T-cell (primary cell): ENCODE data around the gene CCNK. TPM values are rescaled to one million over a fixed set of nuclear protein-coding genes. Genes with fewer than 3 reads are reported as not detected.

Experiments used
- ATAC-seq, 4 experiments: fragments of 200-7000 bp in 3 of 4; fragments of 150-1000 bp in 1 of 4; cut with Tn5 transposase; replicated peaks in 1 of 4; 1 replicate in 3 of 4; 2 replicates in 1 of 4; pipeline ENCODE4 v1.10.0; 2021; ENCODE audit warnings: moderate library complexity in 3 of 4, mild to moderate bottlenecking in 2 of 4, moderate number of reproducible peaks in 1 of 4
- CTCF ChIA-PET, 2 donors: fragments of 300-600 bp; sonication (Branson Sonifier 250); formaldehyde crosslinking; loops; one replicate each; lab custom pipeline; 2022; ENCODE audit warnings: antibody characterized with exemption in 2 of 2; lab: Charles Lee
- POLR2A ChIA-PET, 2 donors: fragments of 300-600 bp; sonication (Branson Sonifier 250); formaldehyde crosslinking; loops; one replicate each; lab custom pipeline; 2022; ENCODE audit warnings: antibody characterized with exemption in 2 of 2; lab: Charles Lee
- DNase-seq, 35 experiments: peaks; one replicate each; pipeline versions ENCODE4 v3.0.0 to v3.0.0-alpha.2; 2013 to 2023
- H3K27ac ChIP-seq: one replicate; pipeline ENCODE4 v1.5.1; 2013; ENCODE audit warnings: low read length
- H3K27me3 ChIP-seq, 2 experiments: replicated peaks in 1 of 2; 1 replicate in 1 of 2; 2 replicates in 1 of 2; pipeline versions ENCODE4 v1.6.1 to v1.7.0; 2013; ENCODE audit warnings: low read length in 1 of 2, mixed read lengths in 1 of 2; ENCODE audit not compliant: control insufficient read depth in 2 of 2, insufficient read depth in 2 of 2; ENCODE audit errors: extremely low read depth in 1 of 2
- H3K36me3 ChIP-seq, 2 donors: 1 replicate in 1 of 2; 2 replicates in 1 of 2; pipeline versions ENCODE4 v1.6.1 to v1.7.0; 2013; ENCODE audit warnings: low read length in 1 of 2; ENCODE audit not compliant: control insufficient read depth in 2 of 2, insufficient read depth in 1 of 2; ENCODE audit errors: extremely low read depth in 1 of 2
- H3K4me1 ChIP-seq, 2 experiments: 1 replicate in 1 of 2; 2 replicates in 1 of 2; pipeline versions ENCODE4 v1.6.1 to v1.7.0; 2013; ENCODE audit warnings: low read length in 2 of 2, mixed read lengths in 1 of 2; ENCODE audit not compliant: insufficient read depth in 2 of 2, control insufficient read depth in 1 of 2; ENCODE audit errors: extremely low read depth in 1 of 2
- H3K4me3 ChIP-seq, 2 donors: 1 replicate in 1 of 2; 2 replicates in 1 of 2; pipeline versions ENCODE4 v1.5.1 to v1.7.0; 2013; ENCODE audit warnings: mild to moderate bottlenecking in 2 of 2, low read length in 1 of 2, moderate library complexity in 1 of 2; ENCODE audit not compliant: control insufficient read depth in 1 of 2; ENCODE audit errors: extremely low read depth in 1 of 2
- H3K9me3 ChIP-seq: 2 replicates; pipeline ENCODE4 v1.7.0; 2013
- H3K27ac Mint-ChIP-seq, 2 donors: one replicate each; pipeline ENCODE4 v1.8.0; 2020 to 2021; ENCODE audit warnings: mild to moderate bottlenecking in 2 of 2, mixed read lengths in 2 of 2
- H3K27me3 Mint-ChIP-seq, 2 donors: one replicate each; pipeline ENCODE4 v1.8.0; 2021 to 2022; ENCODE audit warnings: mixed read lengths in 2 of 2
- H3K36me3 Mint-ChIP-seq: one replicate; pipeline ENCODE4 v1.8.0; 2021; ENCODE audit warnings: mixed read lengths
- H3K4me1 Mint-ChIP-seq, 3 donors: one replicate each; pipeline ENCODE4 v1.8.0; 2020 to 2022; ENCODE audit warnings: mixed read lengths in 3 of 3, mild to moderate bottlenecking in 1 of 3
- H3K4me3 Mint-ChIP-seq, 3 donors: one replicate each; pipeline ENCODE4 v1.8.0; 2020 to 2022; ENCODE audit warnings: mild to moderate bottlenecking in 3 of 3, mixed read lengths in 3 of 3, moderate library complexity in 3 of 3
- H3K9me3 Mint-ChIP-seq, 3 donors: one replicate each; pipeline ENCODE4 v1.8.0; 2020 to 2022; ENCODE audit warnings: mixed read lengths in 3 of 3
- WGBS: methylation state at CpG from one replicate; pipeline ENCODE4 v1.1.5; 2013; ENCODE audit warnings: missing lambda C conversion rate; ENCODE audit not compliant: insufficient coverage; 5-methylcytosine and 5-hydroxymethylcytosine counted together
- total RNA-seq, 35 experiments: library from RNA in 6 of 35; stranded (reverse) in 6 of 35; fragments of 120-200 nt in 1 of 35; gene quantifications; one replicate each; pipeline versions ENCODE4 v1.2.1 to v1.2.4 and lab custom pipeline; 2013 to 2026

CCNK gene
- total RNA-seq, 5 donors from 2014 or later (not counting 1 experiment from before 2014, with no cell fraction given): 61.8 to 138 (median 74.6) TPM

DNA sequence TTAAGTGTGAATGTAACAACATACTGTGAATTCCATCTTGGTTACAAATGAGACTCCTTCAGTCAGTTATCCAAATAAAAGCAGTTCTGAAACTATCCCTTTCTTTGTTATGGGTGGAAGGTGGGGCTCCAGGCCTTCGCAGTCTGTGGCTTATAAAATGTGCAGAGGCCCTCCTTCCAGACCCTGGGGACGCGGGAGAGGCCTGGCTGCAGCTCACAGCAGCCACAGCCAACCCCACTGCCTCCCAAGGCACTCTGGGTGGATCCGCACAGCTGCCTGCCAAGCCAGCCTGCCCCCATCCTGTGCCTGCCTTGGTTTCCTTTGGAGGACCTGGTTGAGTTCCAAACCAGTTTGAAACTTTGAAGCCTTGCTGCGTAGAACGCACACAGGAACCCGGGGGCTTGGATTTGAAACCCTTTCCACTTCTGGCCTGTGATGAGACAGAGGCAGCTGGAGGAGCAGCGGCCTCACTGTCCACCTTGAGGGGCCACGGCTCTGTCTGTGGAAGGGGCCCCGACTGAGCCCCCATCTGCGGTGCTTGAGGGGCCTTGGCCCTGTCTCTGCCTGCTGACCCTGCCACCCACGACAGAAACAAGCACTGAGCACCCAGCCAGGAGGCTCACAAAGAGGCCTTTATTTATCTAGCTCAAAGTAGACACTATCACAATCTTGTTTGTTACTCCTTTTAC lies 30.4 kb downstream of the CCNK start:
- H3K27ac Mint-ChIP-seq: no peak overlapping the region
- POLR2A ChIA-PET: interaction anchor here in 1 of 2 donors (0.8 kb wide), 1 partner anchor 90 kb away, joined by 5 read pairs; no protein-coding TSS in a partner anchor
- Histone ChIP-seq H3K9me3 (no peaks in the 10 kb centered on the region), H3K4me1 (no peaks in the 10 kb centered on the region), H3K27me3 (no peaks in the 10 kb centered on the region), H3K36me3 (peaks cover 12 to 59% of the 10 kb centered on the region in 2 donors), H3K27ac (no peak overlapping the region), H3K4me3 (no peak overlapping the region)
- CTCF ChIA-PET: interaction anchor here in 1 of 2 donors (0.5 kb wide), 1 partner anchor 446 kb away, joined by 3 read pairs; no protein-coding TSS in a partner anchor
- DNase-seq (no peak), ATAC-seq (no peak)
- no peaks in the 10 kb centered on the region for H3K4me1 Mint-ChIP-seq
- 96% methylated on average over 9 of the region's 12 CpGs for WGBS
- no peak overlapping the region for H3K4me3 Mint-ChIP-seq
- H3K27me3 Mint-ChIP-seq: no peaks in the 10 kb centered on the region
- peaks cover 33% of the 10 kb centered on the region for H3K36me3 Mint-ChIP-seq
- no peaks in the 10 kb centered on the region for H3K9me3 Mint-ChIP-seq

- Mint-ChIP-seq H3K36me3 (peaks cover 28% of the 10 kb centered on the region), H3K27ac (peak overlapping the region in 1 of 2 donors; percentile 23), H3K4me1 (no peaks in the 10 kb centered on the region), H3K9me3 (no peaks in the 10 kb centered on the region), H3K27me3 (no peaks in the 10 kb centered on the region), H3K4me3 (no peak overlapping the region)
- no peaks in the 10 kb centered on the region for H3K9me3 ChIP-seq
- DNase-seq (no peak), ATAC-seq (no peak)
- 91% methylated on average over 4 of the region's 10 CpGs for WGBS
- no peak overlapping the region for H3K27ac ChIP-seq
- POLR2A ChIA-PET: interaction anchor here in 1 of 2 donors (0.8 kb wide), 1 partner anchor 89 kb away, joined by 5 read pairs; no protein-coding TSS in a partner anchor
- peaks cover 12 to 54% of the 10 kb centered on the region in 2 donors for H3K36me3 ChIP-seq
- H3K27me3 ChIP-seq: no peaks in the 10 kb centered on the region
- no peak overlapping the region for H3K4me3 ChIP-seq
- H3K4me1 ChIP-seq: no peaks in the 10 kb centered on the region
- CTCF ChIA-PET: no interaction called here
Measured at GRCh38 chr14:99512110-99512449, 30.9 kb downstream of the CCNK start.

DNA sequence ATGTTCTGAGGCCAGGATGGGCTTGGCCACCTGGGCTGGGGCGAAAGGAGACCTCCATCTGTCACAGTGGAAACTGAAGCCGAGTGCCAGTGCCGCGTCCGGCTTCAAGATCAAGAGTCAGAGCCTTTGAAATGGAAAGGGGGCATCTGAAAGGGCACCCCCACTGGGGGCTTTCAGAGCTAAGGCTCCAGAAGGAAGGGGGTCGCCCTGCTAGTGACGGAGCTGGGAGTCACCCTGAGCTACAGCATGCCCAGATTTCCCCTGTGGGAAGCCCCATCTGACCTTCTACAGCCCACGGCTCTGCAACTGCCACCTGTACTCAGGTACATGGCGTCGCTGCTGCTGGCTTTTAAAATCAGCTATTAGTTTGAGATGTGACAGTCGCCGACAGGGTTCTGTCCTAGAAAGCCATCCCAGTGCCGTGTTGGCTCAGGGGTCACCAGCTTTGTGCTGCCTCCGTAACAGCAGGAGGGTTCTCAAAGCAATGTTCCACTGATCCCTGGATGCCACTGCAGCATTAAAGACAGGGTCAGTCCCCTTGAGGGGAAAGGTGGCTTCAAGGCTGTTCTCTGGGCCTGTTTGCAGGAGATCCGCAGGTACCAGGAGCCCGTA lies 31.5 kb downstream of the CCNK start:
- ATAC-seq: no peak
- no peaks in the 10 kb centered on the region for H3K27me3 ChIP-seq
- no peak overlapping the region for H3K4me3 Mint-ChIP-seq
- no peaks in the 10 kb centered on the region for H3K27me3 Mint-ChIP-seq
- peak overlapping the region in 1 of 2 donors; percentile 23 for H3K27ac Mint-ChIP-seq
- no peak for DNase-seq
- CTCF ChIA-PET: no interaction called here
- POLR2A ChIA-PET: no interaction called here
- H3K9me3 ChIP-seq: no peaks in the 10 kb centered on the region
- peaks cover 12 to 48% of the 10 kb centered on the region in 2 donors for H3K36me3 ChIP-seq
- H3K4me1 Mint-ChIP-seq: no peaks in the 10 kb centered on the region
- H3K4me1 ChIP-seq: no peaks in the 10 kb centered on the region
- no peaks in the 10 kb centered on the region for H3K9me3 Mint-ChIP-seq
- peaks cover 22% of the 10 kb centered on the region for H3K36me3 Mint-ChIP-seq
- no peak overlapping the region for H3K4me3 ChIP-seq
- 94% methylated on average over 15 of the region's 16 CpGs for WGBS
- H3K27ac ChIP-seq: no peak overlapping the region

- Mint-ChIP-seq H3K4me1 (no peaks in the 10 kb centered on the region), H3K9me3 (no peaks in the 10 kb centered on the region), H3K36me3 (peaks cover 19% of the 10 kb centered on the region), H3K4me3 (no peak overlapping the region), H3K27ac (peak overlapping the region in 1 of 2 donors; percentile 28), H3K27me3 (no peaks in the 10 kb centered on the region)
- no peaks in the 10 kb centered on the region for H3K27me3 ChIP-seq
- POLR2A ChIA-PET: no interaction called here
- H3K4me1 ChIP-seq: peaks cover 0 to 1% of the 10 kb centered on the region in 2 experiments
- H3K9me3 ChIP-seq: no peaks in the 10 kb centered on the region
- H3K27ac ChIP-seq: no peak overlapping the region
- CTCF ChIA-PET: no interaction called here
- peak in 1 of 35 experiments; percentile 10 for DNase-seq
- no peak overlapping the region for H3K4me3 ChIP-seq
- ATAC-seq: peak in 1 of 4 experiments; percentile 6
- WGBS: 94% methylated on average over 7 of the region's 15 CpGs
- peaks cover 12 to 42% of the 10 kb centered on the region in 2 donors for H3K36me3 ChIP-seq
Measured at GRCh38 chr14:99513183-99513694, 32.0 kb downstream of the CCNK start.

DNA sequence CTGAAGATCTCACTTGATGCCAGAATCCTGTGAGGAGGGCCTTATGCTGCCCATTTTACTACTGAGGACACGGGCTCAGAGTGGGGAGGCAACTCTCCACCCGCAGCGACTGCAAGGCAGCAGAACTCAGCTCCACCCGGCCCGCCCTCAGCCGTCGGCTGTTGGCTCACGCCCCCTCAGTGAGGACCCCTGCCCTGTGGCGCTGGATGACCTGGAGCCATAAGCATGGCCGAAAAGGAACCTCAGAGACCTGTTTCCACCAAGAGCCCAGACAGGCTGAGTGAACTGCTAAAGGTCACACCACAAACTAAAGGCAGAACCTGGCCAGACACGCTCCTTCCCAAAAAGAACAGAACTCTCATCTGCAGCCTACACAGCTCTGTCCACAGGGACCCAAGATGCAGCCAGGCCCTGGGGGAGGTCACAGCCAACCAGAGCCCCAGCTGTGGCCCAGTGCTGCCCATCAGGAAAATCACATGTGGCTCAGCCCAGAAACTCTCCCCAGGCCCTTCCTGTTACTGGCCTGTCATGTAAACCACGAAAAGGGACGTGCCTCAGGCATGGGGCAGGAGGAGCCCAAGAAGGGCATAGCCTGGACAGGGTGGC lies 32.8 kb downstream of the CCNK start:
- Histone ChIP-seq H3K9me3 (no peaks in the 10 kb centered on the region), H3K36me3 (peaks cover 12 to 34% of the 10 kb centered on the region in 2 donors), H3K27me3 (no peaks in the 10 kb centered on the region), H3K4me3 (no peak overlapping the region), H3K4me1 (peaks cover 0 to 8% of the 10 kb centered on the region in 2 experiments), H3K27ac (no peak overlapping the region)
- DNase-seq (peak in 1 of 35 experiments; percentile 10), ATAC-seq (peak in 1 of 4 experiments; percentile 1)
- Mint-ChIP-seq H3K9me3 (no peaks in the 10 kb centered on the region), H3K36me3 (peaks cover 11% of the 10 kb centered on the region), H3K27me3 (no peaks in the 10 kb centered on the region), H3K27ac (no peak overlapping the region), H3K4me3 (no peak overlapping the region), H3K4me1 (no peaks in the 10 kb centered on the region)
- ChIA-PET CTCF (no interaction called here), POLR2A (no interaction called here)
- WGBS: 95% methylated on average over 12 of the region's 13 CpGs

- ATAC-seq: no peak
- peaks cover 0 to 8% of the 10 kb centered on the region in 2 experiments for H3K4me1 ChIP-seq
- Mint-ChIP-seq H3K4me1 (no peaks in the 10 kb centered on the region), H3K36me3 (peaks cover 5% of the 10 kb centered on the region), H3K27me3 (no peaks in the 10 kb centered on the region), H3K27ac (no peak overlapping the region), H3K9me3 (no peaks in the 10 kb centered on the region), H3K4me3 (no peak overlapping the region)
- peak in 1 of 35 experiments; percentile 10 for DNase-seq
- 96% methylated on average over 20 of the region's 20 CpGs for WGBS
- no peaks in the 10 kb centered on the region for H3K27me3 ChIP-seq
- no peaks in the 10 kb centered on the region for H3K9me3 ChIP-seq
- no peak overlapping the region for H3K4me3 ChIP-seq
- peaks cover 9 to 27% of the 10 kb centered on the region in 2 donors for H3K36me3 ChIP-seq
- ChIA-PET POLR2A (no interaction called here), CTCF (no interaction called here)
- no peak overlapping the region for H3K27ac ChIP-seq
Measured at GRCh38 chr14:99514552-99515300, 33.5 kb downstream of the CCNK start.
